ENCODE measurements around the gene PHLDA1. TPM values are rescaled to one million over a fixed set of nuclear protein-coding genes. Genes with fewer than 3 reads are reported as not detected.

Gene PHLDA1
- total and polyA plus RNA-seq, 10 of the 15 experiments (the other 5 are each of a cell fraction or from before 2014, with no cell fraction given), result 0.66 to 14.2 (median 1.3) TPM

DNA sequence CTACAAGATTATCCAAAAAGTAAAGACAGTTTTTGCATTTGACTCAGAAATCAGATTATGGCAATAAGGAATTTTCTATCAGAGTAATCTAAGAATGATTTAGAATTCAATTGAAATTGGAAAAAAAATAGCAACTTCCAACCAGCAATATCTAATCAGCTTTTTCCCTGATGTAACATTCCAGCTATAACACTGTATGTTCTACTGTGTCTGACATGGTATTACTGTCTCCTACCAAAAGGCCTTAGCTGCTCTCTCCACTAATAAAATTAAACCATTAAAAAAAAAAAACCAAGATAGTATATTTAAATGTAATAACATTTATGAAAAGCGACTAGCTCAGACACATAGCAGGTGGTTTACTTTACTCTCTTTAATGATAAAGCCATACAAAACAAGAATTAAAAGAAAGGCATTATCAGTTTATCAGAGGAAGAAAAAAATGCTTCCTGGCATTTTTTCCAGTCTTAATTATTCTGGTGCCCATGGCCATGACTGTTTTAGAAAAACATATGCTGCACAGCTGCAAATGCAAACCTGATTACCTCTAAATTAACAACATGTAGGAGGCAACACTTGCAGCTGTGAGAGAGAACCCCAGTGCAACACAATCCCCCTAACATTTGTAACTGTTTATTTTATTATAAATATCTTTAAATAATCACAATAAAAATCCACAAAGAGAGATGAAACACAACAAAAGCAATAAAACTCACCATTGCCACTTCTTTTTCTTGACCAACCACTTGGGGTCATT, 28.8 kb downstream of the PHLDA1 start (continued):
- TF ChIP-seq, protein P1, sequence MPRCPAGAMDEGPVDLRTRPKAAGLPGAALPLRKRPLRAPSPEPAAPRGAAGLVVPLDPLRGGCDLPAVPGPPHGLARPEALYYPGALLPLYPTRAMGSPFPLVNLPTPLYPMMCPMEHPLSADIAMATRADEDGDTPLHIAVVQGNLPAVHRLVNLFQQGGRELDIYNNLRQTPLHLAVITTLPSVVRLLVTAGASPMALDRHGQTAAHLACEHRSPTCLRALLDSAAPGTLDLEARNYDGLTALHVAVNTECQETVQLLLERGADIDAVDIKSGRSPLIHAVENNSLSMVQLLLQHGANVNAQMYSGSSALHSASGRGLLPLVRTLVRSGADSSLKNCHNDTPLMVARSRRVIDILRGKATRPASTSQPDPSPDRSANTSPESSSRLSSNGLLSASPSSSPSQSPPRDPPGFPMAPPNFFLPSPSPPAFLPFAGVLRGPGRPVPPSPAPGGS (IDR thresholded peaks at IDR 0.05; ENCODE audit: borderline replicate concordance, insufficient read depth, low read depth, low read length, poor library complexity, severe bottlenecking), result no peak
- no peak for TF ChIP-seq SP1 (IDR thresholded peaks at IDR 0.05; ENCODE audit: low read depth, low read length)

DNA sequence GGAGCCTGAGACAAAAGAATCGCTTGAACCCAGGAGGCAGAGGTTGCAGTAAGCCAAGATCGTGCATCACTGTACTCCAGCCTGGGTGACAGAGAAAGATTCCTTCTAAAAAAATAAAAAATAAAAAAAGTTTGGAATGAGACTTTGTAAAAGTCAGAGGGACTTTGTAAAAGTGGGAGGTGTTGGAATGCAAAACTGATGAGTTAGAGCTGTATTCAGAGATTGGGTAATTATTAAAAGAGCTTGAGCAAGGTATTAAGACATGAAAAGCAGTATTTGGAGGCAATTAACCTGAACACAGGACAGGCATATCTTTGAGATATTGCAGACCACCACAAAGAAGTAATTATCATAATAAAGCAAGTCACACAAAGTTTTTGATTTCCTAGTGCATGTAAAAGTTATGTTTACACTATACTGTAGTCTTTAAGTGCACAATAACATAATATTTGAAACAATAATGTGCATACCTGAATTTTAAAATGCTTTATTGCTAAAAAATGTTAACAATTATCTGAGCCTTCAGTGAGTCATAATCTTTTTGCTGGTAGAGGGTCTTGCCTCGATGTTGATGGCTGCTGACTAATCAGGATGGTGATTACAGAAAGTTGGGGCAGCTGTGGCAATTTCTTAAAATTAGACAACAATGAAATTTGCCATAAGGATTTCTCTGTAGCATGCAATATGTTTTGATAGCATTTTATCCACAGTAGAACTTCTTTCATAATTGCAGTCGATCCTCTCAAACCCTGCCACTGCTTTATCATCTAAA, 33.1 kb downstream of the PHLDA1 start:
- no peaks in the 10 kb centered on the region for H3K4me1 ChIP-seq (ENCODE audit: control insufficient read depth, insufficient read depth, low read length)
- ChIA-PET RAD21 (ENCODE audit: unreplicated experiment) (no interaction called here), POLR2A (interaction anchor here (0.5 to 1.4 kb wide), 3 partner anchors 11 to 435 kb away, joined by 3 to 4 read pairs (median 3); no protein-coding TSS in a partner anchor), SMC1A (ENCODE audit: uncharacterized antibody, unreplicated experiment) (interaction anchor here (0.8 to 1.8 kb wide), 3 partner anchors 11 to 26 kb away, joined by 3 to 4 read pairs (median 3); no protein-coding TSS in a partner anchor), CTCF (no interaction called here)
- intact Hi-C loops (cut with micrococcal nuclease; ENCODE audit: unreplicated experiment), result no loop called here
- no peaks in the 10 kb centered on the region for H3K27me3 ChIP-seq (replicated peaks in 1 of 2; ENCODE audit: control insufficient read depth in 2 of 2, insufficient read depth in 2 of 2, low read length in 1 of 2)
- H3K9me3 ChIP-seq (replicated peaks; ENCODE audit: control insufficient read depth, insufficient read depth, low read length), result no peaks in the 10 kb centered on the region
- BruUV-seq (replicated peaks), result no TSS peak
- no peak overlapping the region for H3K4me3 ChIP-seq
- no peaks in the 10 kb centered on the region for H3K79me2 ChIP-seq (ENCODE audit: control insufficient read depth, insufficient read depth, low read length)
- H2AFZ ChIP-seq (ENCODE audit: control insufficient read depth, low read depth, low read length), result no peak overlapping the region
- no peak overlapping the region for H3K27ac ChIP-seq (ENCODE audit: control insufficient read depth, insufficient read depth)
- TF ChIP-seq YBX1 (IDR thresholded peaks at IDR 0.05), result no peak
- no peak for TF ChIP-seq NR2C1 (IDR thresholded peaks at IDR 0.05)
- TF ChIP-seq HDAC6 (IDR thresholded peaks at IDR 0.05; ENCODE audit: unreplicated experiment), result no peak
- TF ChIP-seq EED (IDR thresholded peaks at IDR 0.05; ENCODE audit: low read depth), result no peak
- no peak for TF ChIP-seq MYC (IDR thresholded peaks at IDR 0.05; ENCODE audit: insufficient read depth, insufficient read length, insufficient replicate concordance, low read length, severe bottlenecking)
- TF ChIP-seq NFXL1 (IDR thresholded peaks at IDR 0.05; ENCODE audit: borderline replicate concordance), result no peak
- no peak for TF ChIP-seq ZNF622 (IDR thresholded peaks at IDR 0.05)
- no peak for TF ChIP-seq STAT1 (conservative IDR thresholded peaks at IDR 0.05)
- TF ChIP-seq ZNF384 (IDR thresholded peaks at IDR 0.05; ENCODE audit: borderline replicate concordance, low read depth, low read length), result no peak
- TF ChIP-seq, protein P2, sequence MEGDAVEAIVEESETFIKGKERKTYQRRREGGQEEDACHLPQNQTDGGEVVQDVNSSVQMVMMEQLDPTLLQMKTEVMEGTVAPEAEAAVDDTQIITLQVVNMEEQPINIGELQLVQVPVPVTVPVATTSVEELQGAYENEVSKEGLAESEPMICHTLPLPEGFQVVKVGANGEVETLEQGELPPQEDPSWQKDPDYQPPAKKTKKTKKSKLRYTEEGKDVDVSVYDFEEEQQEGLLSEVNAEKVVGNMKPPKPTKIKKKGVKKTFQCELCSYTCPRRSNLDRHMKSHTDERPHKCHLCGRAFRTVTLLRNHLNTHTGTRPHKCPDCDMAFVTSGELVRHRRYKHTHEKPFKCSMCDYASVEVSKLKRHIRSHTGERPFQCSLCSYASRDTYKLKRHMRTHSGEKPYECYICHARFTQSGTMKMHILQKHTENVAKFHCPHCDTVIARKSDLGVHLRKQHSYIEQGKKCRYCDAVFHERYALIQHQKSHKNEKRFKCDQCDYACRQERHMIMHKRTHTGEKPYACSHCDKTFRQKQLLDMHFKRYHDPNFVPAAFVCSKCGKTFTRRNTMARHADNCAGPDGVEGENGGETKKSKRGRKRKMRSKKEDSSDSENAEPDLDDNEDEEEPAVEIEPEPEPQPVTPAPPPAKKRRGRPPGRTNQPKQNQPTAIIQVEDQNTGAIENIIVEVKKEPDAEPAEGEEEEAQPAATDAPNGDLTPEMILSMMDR (IDR thresholded peaks at IDR 0.05 in 2 of 3, conservative IDR thresholded peaks at IDR 0.05 in 1 of 3; ENCODE audit: control insufficient read depth in 2 of 3, extremely low read depth in 1 of 3, insufficient read depth in 1 of 3, low read depth in 3 of 3, low read length in 3 of 3), result no peak
- TF ChIP-seq RFX5 (IDR thresholded peaks at IDR 0.05; ENCODE audit: low read depth, low read length), result no peak
- TF ChIP-seq RBBP5 (conservative IDR thresholded peaks at IDR 0.05), result no peak
- TF ChIP-seq KLF5 (IDR thresholded peaks at IDR 0.05; ENCODE audit: partially characterized antibody), result no peak
- TF ChIP-seq NBN (IDR thresholded peaks at IDR 0.05), result no peak
- TF ChIP-seq EZH2 (IDR thresholded peaks at IDR 0.05; ENCODE audit: borderline replicate concordance, control insufficient read depth, low read depth, low read length), result no peak
- TF ChIP-seq, protein P3, sequence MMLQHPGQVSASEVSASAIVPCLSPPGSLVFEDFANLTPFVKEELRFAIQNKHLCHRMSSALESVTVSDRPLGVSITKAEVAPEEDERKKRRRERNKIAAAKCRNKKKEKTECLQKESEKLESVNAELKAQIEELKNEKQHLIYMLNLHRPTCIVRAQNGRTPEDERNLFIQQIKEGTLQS (IDR thresholded peaks at IDR 0.05; ENCODE audit: borderline replicate concordance, extremely low read depth, low read depth, low read length), result no peak
- no peak for TF ChIP-seq LARP7 (IDR thresholded peaks at IDR 0.05)
- DNase-seq (ENCODE audit: low read depth, low spot score), result no peak
- H3K4me2 ChIP-seq (ENCODE audit: control insufficient read depth, insufficient read depth), result no peak overlapping the region
- in situ Hi-C loops (cut with MboI), result no loop called here
- H3K36me3 ChIP-seq (ENCODE audit: control insufficient read depth in 2 of 2, insufficient read depth in 2 of 2, low read length in 1 of 2), result no peaks in the 10 kb centered on the region
- no peak for FAIRE-seq
- WGBS (ENCODE audit: insufficient coverage, insufficient replicate concordance, low lambda C conversion rate, missing lambda C conversion rate), result 25% methylated on average over 4 of the region's 4 CpGs
- H3K9ac ChIP-seq (ENCODE audit: control insufficient read depth, insufficient read depth, low read length), result no peak overlapping the region
- no peaks in the 10 kb centered on the region for H4K20me1 ChIP-seq (ENCODE audit: control insufficient read depth, insufficient read depth)
- ATAC-seq, result no peak
